ENCODE data around the gene RNF207. TPM values are rescaled to one million over a fixed set of nuclear protein-coding genes. Genes with fewer than 3 reads are reported as not detected.

RNF207 gene
- total RNA-seq, 1 donor, result 110 TPM

GRCh38 chr1:6180268-6180706 lies 25.6 kb upstream of the RNF207 start, which contains the start of gene CHD5:
CHD5 (minus strand) TSS chr1:6180321; CDS start chr1:6180023, 298 bp downstream.
- H3K4me3 ChIP-seq (ENCODE audit: low read depth, low read length), result no peak within 1 kb of the TSS
- no peak for TF ChIP-seq CTCF (IDR thresholded peaks at IDR 0.05; ENCODE audit: insufficient read depth, low read depth, low read length)
- DNase-seq (ENCODE audit: low read depth), result no peak

- H3K4me3 ChIP-seq (ENCODE audit: low read depth, low read length), result no peak overlapping the region
- no peak for TF ChIP-seq CTCF (IDR thresholded peaks at IDR 0.05; ENCODE audit: insufficient read depth, low read depth, low read length)
- no peak for DNase-seq (ENCODE audit: low read depth)
Observed at GRCh38 chr1:6180707-6181311, 25.1 kb upstream of the RNF207 start.

GRCh38 chr1:6181347-6181770 lies 24.6 kb upstream of the RNF207 start:
- no peak for TF ChIP-seq CTCF (IDR thresholded peaks at IDR 0.05; ENCODE audit: insufficient read depth, low read depth, low read length)
- no peak overlapping the region for H3K4me3 ChIP-seq (ENCODE audit: low read depth, low read length)
- DNase-seq (ENCODE audit: low read depth), result no peak

GRCh38 chr1:6183520-6183989 lies 22.4 kb upstream of the RNF207 start:
- TF ChIP-seq CTCF (IDR thresholded peaks at IDR 0.05; ENCODE audit: insufficient read depth, low read depth, low read length), result no peak
- H3K4me3 ChIP-seq (ENCODE audit: low read depth, low read length), result no peak overlapping the region
- DNase-seq (ENCODE audit: low read depth), result no peak

- no peak overlapping the region for H3K4me3 ChIP-seq (ENCODE audit: low read depth, low read length)
- no peak for TF ChIP-seq CTCF (IDR thresholded peaks at IDR 0.05; ENCODE audit: insufficient read depth, low read depth, low read length)
- DNase-seq (ENCODE audit: low read depth), result no peak
Observed at GRCh38 chr1:6184083-6184783, 21.7 kb upstream of the RNF207 start.

- peak; percentile 71 for DNase-seq (ENCODE audit: low read depth)
- H3K4me3 ChIP-seq (ENCODE audit: low read depth, low read length), result no peak overlapping the region
- TF ChIP-seq CTCF (IDR thresholded peaks at IDR 0.05; ENCODE audit: insufficient read depth, low read depth, low read length), result no peak
Observed at GRCh38 chr1:6185151-6185550, 20.8 kb upstream of the RNF207 start.

All from fibroblast of villous mesenchyme (primary cell).